Adrenal gland (tissue), 12 donors: Measurements from ENCODE around the gene RNF126. TPM values are rescaled to one million over a fixed set of nuclear protein-coding genes. Genes with fewer than 3 reads are reported as not detected.
A peak's percentile ranks its signal among the peaks of the same experiment; 100 is the strongest.
"Not testable (repeated sequence)": the region's sequence is repeated elsewhere in the genome, so short reads cannot be mapped to it uniquely, and the experiment has no call there.

Experiments
- DNase-seq, 7 donors: peaks; one replicate each; pipeline ENCODE4 v3.0.0-alpha.2; 2019 to 2020
- H3K27ac ChIP-seq, 5 donors: fragments of 200-600 bp; sonication (generic) in 4 of 5; 1 replicate in 3 of 5; 2 replicates in 2 of 5; pipeline versions ENCODE4 v1.5.1 to v1.8.0; 2016 to 2020; ENCODE audit warnings: mild to moderate bottlenecking in 1 of 5
- H3K27me3 ChIP-seq: fragments of 200-600 bp; 2 replicates; pipeline ENCODE4 v1.8.0; 2021
- H3K36me3 ChIP-seq, 2 donors: fragments of 200-600 bp; replicated peaks in 1 of 2; 1 replicate in 1 of 2; 2 replicates in 1 of 2; pipeline versions ENCODE4 v1.5.1 to v1.8.0; 2018 to 2022
- H3K4me1 ChIP-seq, 2 donors: fragments of 200-600 bp; replicated peaks in 1 of 2; 1 replicate in 1 of 2; 2 replicates in 1 of 2; pipeline versions ENCODE4 v1.5.1 to v1.8.0; 2018 to 2021
- H3K4me3 ChIP-seq, 4 donors: fragments of 200-600 bp; sonication (generic) in 3 of 4; one replicate each; pipeline ENCODE4 v1.5.1; 2016 to 2018
- H3K9me3 ChIP-seq, 3 donors: fragments of 200-600 bp; sonication (generic) in 1 of 3; replicated peaks in 1 of 3; 1 replicate in 2 of 3; 2 replicates in 1 of 3; pipeline versions ENCODE4 v1.5.1 to v1.8.0; 2016 to 2021
- POLR2A ChIP-seq, 2 donors: fragments of 450-650 bp; IDR thresholded peaks; one replicate each; pipeline ENCODE4 v1.6.1; 2017; ENCODE audit warnings: antibody characterized with exemption in 2 of 2, mild to moderate bottlenecking in 2 of 2, moderate library complexity in 1 of 2
- WGBS, 4 donors: extraction: QIAGEN DNeasy Blood & Tissue Kit in 2 of 4; methylation state at CpG; one replicate each; pipeline versions ENCODE4 v1.1.5 to v1.1.7; 2013 to 2017; 5-methylcytosine and 5-hydroxymethylcytosine counted together
- intact Hi-C, 2 donors: fragments of 100-400 bp; cut with DNase I; formaldehyde crosslinking; loops; one replicate each; pipeline versions ENCODE4 v1.14.1 to v1.15.0; 2022 to 2023
- polyA plus RNA-seq, 3 donors: library from polyadenylated mRNA; stranded (reverse); fragments of 200-250 nt in 2 of 3; fragments of 350-450 nt in 1 of 3; fragmentation: Illumina TruSeq in 1 of 3; extraction: RNeasy Lipid Tissue Mini Kit (QIAGEN cat#74804) in 1 of 3; gene quantifications; one replicate each; pipeline ENCODE4 v1.2.3, GENCODE V29; 2013 to 2014
- total RNA-seq, 9 donors: library from RNA; depleted of rRNA in 4 of 9; stranded (reverse); fragments of >200 nt in 4 of 9; fragments of 120-200 nt in 1 of 9; fragmentation: NEBNext Ultra II Directional in 1 of 9; extraction: Animal tissue kit (Norgen Biotek cat#: 25700) in 1 of 9; gene quantifications; one replicate each; pipeline versions ENCODE4 v1.1.0 to v1.2.4, GENCODE V29; 2013 to 2023
- TF ChIP-seq, protein P1 (sequence below), 6 experiments: fragments of 450-650 bp in 4 of 6; fragments of 200-600 bp in 2 of 6; sonication (generic) in 1 of 6; IDR thresholded peaks; 1 replicate in 5 of 6; 2 replicates in 1 of 6; pipeline versions ENCODE4 v1.5.1 to v1.8.0; 2016 to 2021; ENCODE audit warnings: antibody characterized with exemption in 6 of 6, mild to moderate bottlenecking in 2 of 6, moderate library complexity in 1 of 6
- donor health status: healthy with polysubstance abuse.
- donor health status: Bipolar disorder and iron deficiency.
- donor health status: DM: yes; HTN: yes; CAD: no.
- donor health status: DM: no; HTN: no; CAD: no.
- donor health status: DM: no; HTN: no; CAD: no.
- donor health status: DM: yes; HTN: yes; CAD: no.

The RNF126 gene
- total and polyA plus RNA-seq, 12 donors = 9.3 to 76.4 (median 43.1) TPM

DNA sequence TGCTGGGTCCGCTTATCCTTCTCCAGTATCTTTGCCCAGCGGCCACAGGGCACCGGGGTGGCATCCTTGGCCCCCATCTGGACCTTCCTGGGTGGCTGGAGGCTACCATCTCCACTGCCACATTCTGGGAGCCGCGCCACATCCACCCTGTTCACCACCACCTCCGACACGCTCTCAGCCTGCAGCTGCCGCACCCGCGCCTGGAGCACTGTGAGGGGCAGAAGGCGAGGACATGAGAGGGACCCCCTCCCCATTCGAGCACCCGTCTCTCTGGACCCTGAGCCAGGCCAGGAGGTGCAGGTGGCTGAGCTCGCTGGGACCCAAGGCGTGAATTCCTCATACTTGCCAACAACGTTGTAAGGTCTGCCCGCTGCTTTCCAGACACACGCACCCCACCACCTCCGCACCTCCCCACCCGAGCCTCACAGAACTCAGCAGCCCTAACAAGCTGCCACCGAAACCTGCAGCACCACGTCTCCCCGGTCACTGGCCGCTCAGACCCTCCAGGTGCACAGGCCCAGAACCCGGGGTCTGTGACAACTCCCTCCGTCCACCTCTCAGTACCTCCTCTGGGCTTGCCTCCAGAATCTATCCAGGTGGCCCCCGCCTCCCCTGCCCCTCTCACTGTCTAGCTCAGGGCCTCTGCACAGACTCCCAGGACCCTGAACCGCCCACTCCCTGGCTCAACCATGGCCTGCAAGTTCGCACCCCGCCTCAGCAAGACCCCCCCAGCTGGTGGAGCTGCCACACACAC, 32.9 kb downstream of the RNF126 start:
- Histone ChIP-seq H3K36me3 (peaks cover 0 to 18% of the 10 kb centered on the region in 2 donors), H3K4me1 (peaks cover 9 to 22% of the 10 kb centered on the region in 2 donors), H3K4me3 (no peak overlapping the region), H3K27ac (no peak overlapping the region), H3K27me3 (no peaks in the 10 kb centered on the region), H3K9me3 (no peaks in the 10 kb centered on the region)
- TF ChIP-seq, protein P1, sequence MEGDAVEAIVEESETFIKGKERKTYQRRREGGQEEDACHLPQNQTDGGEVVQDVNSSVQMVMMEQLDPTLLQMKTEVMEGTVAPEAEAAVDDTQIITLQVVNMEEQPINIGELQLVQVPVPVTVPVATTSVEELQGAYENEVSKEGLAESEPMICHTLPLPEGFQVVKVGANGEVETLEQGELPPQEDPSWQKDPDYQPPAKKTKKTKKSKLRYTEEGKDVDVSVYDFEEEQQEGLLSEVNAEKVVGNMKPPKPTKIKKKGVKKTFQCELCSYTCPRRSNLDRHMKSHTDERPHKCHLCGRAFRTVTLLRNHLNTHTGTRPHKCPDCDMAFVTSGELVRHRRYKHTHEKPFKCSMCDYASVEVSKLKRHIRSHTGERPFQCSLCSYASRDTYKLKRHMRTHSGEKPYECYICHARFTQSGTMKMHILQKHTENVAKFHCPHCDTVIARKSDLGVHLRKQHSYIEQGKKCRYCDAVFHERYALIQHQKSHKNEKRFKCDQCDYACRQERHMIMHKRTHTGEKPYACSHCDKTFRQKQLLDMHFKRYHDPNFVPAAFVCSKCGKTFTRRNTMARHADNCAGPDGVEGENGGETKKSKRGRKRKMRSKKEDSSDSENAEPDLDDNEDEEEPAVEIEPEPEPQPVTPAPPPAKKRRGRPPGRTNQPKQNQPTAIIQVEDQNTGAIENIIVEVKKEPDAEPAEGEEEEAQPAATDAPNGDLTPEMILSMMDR (IDR thresholded peaks at IDR 0.05) = no peak
- no peak for TF ChIP-seq POLR2A (IDR thresholded peaks at IDR 0.05)
- intact Hi-C loops = no loop called here
- 91 to 95% (median 93%) methylated on average over 28 to 30 of the region's 30 CpGs for WGBS, 4 donors
- no peak for DNase-seq

DNA sequence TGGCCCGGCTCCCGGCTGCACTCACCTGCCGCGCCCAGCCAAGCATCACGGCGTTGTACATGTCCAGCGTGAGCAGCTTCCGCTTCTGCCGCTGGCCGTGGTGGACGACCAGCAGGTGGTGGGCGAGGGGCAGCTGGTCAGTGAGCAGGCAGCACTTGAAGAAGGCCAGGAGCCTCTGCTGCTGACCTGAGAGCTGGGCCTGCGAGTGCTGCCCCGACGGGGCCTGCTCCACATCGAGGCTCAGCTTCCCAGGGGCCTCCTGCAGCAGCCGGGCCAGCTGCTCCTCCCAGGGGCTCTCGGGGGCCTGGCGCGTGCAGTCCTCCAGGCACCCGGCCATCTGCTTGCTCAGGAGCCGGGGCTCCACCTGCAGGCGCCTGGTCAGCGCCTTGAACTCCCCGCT, 33.5 kb downstream of the RNF126 start:
- H3K27me3 ChIP-seq, H3K4me3 ChIP-seq, intact Hi-C loops, H3K27ac ChIP-seq, H3K9me3 ChIP-seq: not testable (repeated sequence)
- peaks cover 9 to 21% of the 10 kb centered on the region in 2 donors for H3K4me1 ChIP-seq
- WGBS, 4 donors = 71 to 86% (median 78%) methylated on average over 10 to 25 of the region's 25 CpGs
- peaks cover 0 to 23% of the 10 kb centered on the region in 2 donors for H3K36me3 ChIP-seq
- DNase-seq = peak in 1 of 7 donors; percentile 65

DNA sequence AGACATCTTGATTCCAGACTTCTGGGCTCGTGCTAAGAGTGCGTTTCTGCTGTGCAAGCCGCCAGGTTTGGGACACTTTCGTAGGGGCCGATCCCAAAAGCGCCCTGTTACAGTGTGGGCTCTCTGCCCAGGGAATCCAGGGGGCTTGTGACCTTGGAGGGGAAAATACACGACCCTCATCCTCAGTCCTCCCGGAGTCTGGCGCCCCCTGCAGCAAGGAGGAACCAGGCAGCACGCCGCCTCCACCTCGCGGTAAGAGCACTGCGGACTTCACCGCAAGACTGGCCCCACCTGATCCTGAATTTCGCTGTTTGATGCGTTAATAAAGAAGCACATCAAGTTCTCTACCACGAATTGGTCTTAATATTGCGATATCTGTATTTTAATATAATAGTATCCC, 34.8 kb downstream of the RNF126 start:
- no peak for TF ChIP-seq POLR2A (IDR thresholded peaks at IDR 0.05)
- TF ChIP-seq, protein P1 (IDR thresholded peaks at IDR 0.05) = peak in 4 of 6 experiments; percentile 16 to 31 (median 22)
- intact Hi-C loops = no loop called here
- WGBS, 4 donors = 81 to 92% (median 88%) methylated on average over 13 to 19 of the region's 19 CpGs

DNA sequence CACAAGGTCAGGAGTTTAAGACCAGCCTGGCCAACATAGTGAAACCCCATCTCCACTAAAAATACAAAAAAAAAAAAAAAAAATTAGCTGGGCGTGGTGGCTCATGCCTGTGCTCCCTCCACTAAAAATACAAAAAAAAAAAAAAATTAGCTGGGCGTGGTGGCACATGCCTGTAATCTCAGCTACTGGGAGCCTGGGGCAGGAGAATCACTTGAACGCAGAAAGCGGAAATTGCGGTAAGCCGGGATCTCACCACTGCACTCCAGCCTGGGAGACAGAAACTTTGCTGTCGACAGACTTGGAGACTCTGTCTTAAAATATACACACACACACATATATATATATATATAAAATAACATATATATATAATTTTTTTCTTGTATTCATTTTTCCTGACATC, 36.4 kb downstream of the RNF126 start:
- peaks cover 0 to 47% of the 10 kb centered on the region in 2 donors for H3K36me3 ChIP-seq
- WGBS, 4 donors = 92 to 96% (median 95%) methylated on average over 7 of the region's 7 CpGs
- H3K9me3 ChIP-seq, intact Hi-C loops, H3K4me1 ChIP-seq, H3K27ac ChIP-seq, H3K27me3 ChIP-seq, DNase-seq, H3K4me3 ChIP-seq: not testable (repeated sequence)

More for the DNA sequence above, 34.8 kb downstream of the RNF126 start:
- H3K4me3 ChIP-seq = no peak overlapping the region
- peaks cover 9 to 13% of the 10 kb centered on the region in 2 donors for H3K4me1 ChIP-seq
- H3K9me3 ChIP-seq = no peaks in the 10 kb centered on the region
- H3K27me3 ChIP-seq = no peaks in the 10 kb centered on the region
- peaks cover 0 to 31% of the 10 kb centered on the region in 2 donors for H3K36me3 ChIP-seq
- H3K27ac ChIP-seq = no peak overlapping the region
- no peak for DNase-seq

DNA sequence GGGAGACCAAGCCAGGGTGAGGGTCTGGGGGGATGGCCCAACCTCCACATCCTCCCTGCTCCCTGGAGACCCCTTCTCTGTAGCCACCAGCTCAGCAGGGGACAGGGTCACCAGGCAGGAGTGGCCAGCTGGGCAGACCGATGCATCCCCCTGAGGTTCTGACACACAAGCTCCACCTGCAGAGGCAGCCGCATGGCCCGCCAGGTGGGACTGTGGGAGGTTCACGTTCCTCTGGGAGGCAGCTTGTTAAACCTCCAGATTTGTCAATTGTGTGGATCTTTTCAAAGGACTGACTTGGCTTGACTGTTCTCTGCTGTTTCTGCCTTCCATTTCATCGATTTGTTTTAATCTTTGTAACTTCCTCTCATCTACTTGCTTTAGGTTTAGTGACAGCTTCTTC, 37.8 kb downstream of the RNF126 start:
- no peaks in the 10 kb centered on the region for H3K4me1 ChIP-seq
- peaks cover 0 to 57% of the 10 kb centered on the region in 2 donors for H3K36me3 ChIP-seq
- WGBS, 4 donors = 93 to 96% (median 95%) methylated on average over 4 to 5 of the region's 5 CpGs
- no peak overlapping the region for H3K27ac ChIP-seq
- H3K4me3 ChIP-seq = no peak overlapping the region
- no peaks in the 10 kb centered on the region for H3K27me3 ChIP-seq
- intact Hi-C loops = no loop called here
- no peaks in the 10 kb centered on the region for H3K9me3 ChIP-seq
- no peak for TF ChIP-seq POLR2A (IDR thresholded peaks at IDR 0.05)
- TF ChIP-seq, protein P1 (IDR thresholded peaks at IDR 0.05) = no peak
- no peak for DNase-seq
